ENCODE measurements around the gene EYA4.
A peak's percentile ranks its signal among the peaks of the same experiment; 100 is the strongest.

EYA4 gene

GRCh38 chr6:133487174-133487573, 246.0 kb downstream of the EYA4 start:
- TF ChIP-seq, protein P1, sequence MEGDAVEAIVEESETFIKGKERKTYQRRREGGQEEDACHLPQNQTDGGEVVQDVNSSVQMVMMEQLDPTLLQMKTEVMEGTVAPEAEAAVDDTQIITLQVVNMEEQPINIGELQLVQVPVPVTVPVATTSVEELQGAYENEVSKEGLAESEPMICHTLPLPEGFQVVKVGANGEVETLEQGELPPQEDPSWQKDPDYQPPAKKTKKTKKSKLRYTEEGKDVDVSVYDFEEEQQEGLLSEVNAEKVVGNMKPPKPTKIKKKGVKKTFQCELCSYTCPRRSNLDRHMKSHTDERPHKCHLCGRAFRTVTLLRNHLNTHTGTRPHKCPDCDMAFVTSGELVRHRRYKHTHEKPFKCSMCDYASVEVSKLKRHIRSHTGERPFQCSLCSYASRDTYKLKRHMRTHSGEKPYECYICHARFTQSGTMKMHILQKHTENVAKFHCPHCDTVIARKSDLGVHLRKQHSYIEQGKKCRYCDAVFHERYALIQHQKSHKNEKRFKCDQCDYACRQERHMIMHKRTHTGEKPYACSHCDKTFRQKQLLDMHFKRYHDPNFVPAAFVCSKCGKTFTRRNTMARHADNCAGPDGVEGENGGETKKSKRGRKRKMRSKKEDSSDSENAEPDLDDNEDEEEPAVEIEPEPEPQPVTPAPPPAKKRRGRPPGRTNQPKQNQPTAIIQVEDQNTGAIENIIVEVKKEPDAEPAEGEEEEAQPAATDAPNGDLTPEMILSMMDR (IDR thresholded peaks at IDR 0.05), result no peak
- no peak for DNase-seq (ENCODE audit: low spot score)
- Histone ChIP-seq H3K27ac (no peak overlapping the region), H3K4me3 (no peak overlapping the region)

GRCh38 chr6:133495205-133495903, 254.2 kb downstream of the EYA4 start:
- Histone ChIP-seq H3K4me3 (no peak overlapping the region), H3K27ac (no peak overlapping the region)
- TF ChIP-seq, protein P1 (IDR thresholded peaks at IDR 0.05), result no peak
- no peak for DNase-seq (ENCODE audit: low spot score)

DNA sequence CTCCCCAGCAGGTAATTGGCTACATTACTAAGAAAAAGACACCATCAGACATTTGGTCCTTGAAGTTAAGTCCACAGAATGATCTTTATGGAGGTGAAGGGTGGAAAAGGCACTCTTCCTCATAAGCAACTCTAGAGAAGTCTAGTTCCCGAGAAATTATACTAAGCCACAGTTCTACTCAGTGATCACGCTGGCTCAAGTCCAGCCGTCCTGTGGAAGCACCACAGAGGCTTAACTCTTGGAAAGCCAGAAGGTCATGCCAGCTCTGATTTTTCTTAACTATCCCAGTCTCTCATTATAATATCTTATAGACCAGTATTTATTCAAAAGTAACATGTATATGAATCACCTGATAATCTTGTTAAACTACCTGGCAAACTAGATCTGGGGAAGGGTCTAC, 258.5 kb downstream of the EYA4 start:
- TF ChIP-seq, protein P1 (IDR thresholded peaks at IDR 0.05), result no peak
- Histone ChIP-seq H3K4me3 (no peak overlapping the region), H3K27ac (no peak overlapping the region)
- no peak for DNase-seq (ENCODE audit: low spot score)

DNA sequence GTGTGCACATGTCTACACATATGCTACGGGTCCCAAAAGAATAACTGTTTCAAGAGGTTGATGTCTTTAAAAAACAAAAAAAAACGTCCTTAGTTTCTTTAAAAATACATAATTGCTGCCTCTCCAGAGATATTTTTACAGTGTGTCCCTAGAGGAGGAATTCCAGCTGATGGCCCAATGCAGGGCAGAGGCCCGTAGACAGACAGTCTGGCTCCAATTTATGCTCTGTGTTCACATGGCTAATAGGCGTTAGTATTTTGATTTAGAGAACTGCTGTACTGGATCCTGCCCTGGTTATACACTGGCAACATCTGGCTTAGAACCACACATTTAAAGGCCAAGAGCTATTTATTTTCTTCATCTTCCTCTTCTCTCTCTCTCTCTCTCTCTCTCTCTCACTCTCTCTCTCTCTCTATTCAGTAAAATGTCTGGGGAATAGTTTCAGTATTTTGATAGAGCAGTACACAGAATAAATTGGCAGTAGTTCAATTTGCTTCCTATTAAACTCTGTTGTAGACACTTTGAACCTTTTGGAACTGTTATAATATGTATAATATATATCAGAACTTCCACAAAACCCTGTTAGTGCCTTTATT, 260.6 kb downstream of the EYA4 start:
- TF ChIP-seq, protein P1 (IDR thresholded peaks at IDR 0.05), result no peak
- DNase-seq (ENCODE audit: low spot score), result no peak
- H3K4me3 ChIP-seq, result no peak overlapping the region
- peak overlapping the region; percentile 11 to 72 for H3K27ac ChIP-seq

DNA sequence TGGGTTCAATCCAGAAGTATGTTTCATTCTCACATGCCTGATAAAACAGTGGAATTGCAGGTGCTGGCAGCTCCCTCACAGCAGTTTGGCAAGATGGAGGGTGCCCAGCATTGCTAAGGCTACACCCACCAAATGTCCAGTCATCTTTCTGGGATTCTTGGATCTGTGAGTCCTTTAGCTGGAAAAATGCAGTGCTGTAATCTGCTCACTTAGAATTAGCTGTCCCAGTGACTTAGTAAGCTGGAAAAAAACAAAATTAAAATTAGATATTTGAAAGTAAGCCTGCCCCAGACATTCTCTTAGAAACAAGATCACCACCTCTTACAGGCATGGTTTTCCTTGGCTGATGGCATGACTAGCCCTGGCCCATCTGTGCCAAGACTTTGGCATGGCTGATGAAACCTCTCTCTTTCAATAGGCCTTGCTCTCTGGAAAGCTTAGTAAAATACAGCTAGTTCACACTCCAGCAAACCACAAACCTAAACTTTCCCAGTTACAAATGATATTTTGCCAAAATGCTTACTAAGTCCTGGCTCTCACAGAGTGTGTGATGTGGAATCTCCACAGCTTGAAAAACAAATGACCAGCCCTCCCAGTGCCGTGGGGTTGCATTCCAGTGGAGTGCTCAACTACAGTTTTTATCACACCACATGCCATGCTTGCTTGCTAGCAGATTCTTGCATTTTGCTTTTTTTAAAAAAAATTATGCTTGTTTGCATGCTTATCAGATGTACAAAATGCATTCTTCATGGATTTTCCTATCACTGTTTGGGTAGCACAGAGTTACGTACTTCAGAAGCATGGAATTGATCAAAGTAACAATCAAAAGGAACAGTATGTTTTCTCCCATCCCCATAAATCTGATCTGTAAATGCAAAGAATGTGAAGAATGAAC, 261.5 kb downstream of the EYA4 start:
- H3K27ac ChIP-seq, result peak overlapping the region; percentile 11 to 72
- H3K4me3 ChIP-seq, result no peak overlapping the region
- DNase-seq (ENCODE audit: low spot score), result peak; percentile 84
- TF ChIP-seq, protein P1 (IDR thresholded peaks at IDR 0.05), result no peak

- no peak for DNase-seq (ENCODE audit: low spot score)
- H3K4me3 ChIP-seq, result no peak overlapping the region
- TF ChIP-seq, protein P1 (IDR thresholded peaks at IDR 0.05), result no peak
- peak overlapping the region in 1 of 2 donors; percentile 72 for H3K27ac ChIP-seq
Observed at GRCh38 chr6:133503336-133503729, 262.2 kb downstream of the EYA4 start.

Measured in coronary artery (tissue), 2 donors.